ENCODE results near the gene CACNA1H. TPM values are rescaled to one million over a fixed set of nuclear protein-coding genes. Genes with fewer than 3 reads are reported as not detected.

Gene CACNA1H
- total and polyA plus RNA-seq, 2 of the 8 experiments (the other 6 are each of a cell fraction or from before 2014, with no cell fraction given): 14.0 to 28.7 TPM

DNA sequence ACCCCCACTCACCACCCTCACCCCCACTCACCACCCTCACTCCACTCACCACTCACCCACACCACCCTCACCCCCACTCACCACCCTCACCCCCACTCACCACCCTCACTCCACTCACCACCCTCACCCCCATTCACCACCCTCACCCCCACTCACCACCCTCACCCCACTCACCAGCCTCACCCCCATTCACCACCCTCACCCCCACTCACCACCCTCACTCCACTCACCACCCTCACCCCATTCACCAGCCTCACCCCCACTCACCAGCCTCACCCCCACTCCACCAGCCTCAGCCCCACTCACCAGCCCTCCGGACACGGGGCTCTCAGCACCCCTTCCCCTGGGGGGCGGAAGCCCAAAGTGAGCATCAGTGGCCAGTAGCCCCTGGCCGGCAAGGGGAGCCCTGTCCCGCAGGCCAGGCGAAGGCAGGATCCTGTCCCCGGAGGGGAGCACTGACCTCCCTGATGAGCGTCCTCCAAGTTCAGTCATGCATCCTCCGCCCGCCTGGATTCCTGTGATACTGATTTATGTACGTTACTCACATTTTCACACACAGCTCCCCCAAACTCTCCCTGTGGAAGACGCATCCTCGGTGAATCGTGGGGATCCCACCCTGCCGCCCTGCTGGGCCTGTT is 38.9 kb upstream of the CACNA1H start:
- Histone ChIP-seq H4K8ac (ENCODE audit: extremely low read depth, insufficient read depth, low read length) (no peak overlapping the region), H3K36me3 (ENCODE audit: control insufficient read depth in 2 of 4, insufficient read depth in 4 of 4, low read length in 3 of 4) (no peaks in the 10 kb centered on the region), H3K79me1 (ENCODE audit: low read depth, low read length) (no peaks in the 10 kb centered on the region), H3K9me3 (ENCODE audit: insufficient read depth in 2 of 2, low read depth in 1 of 2, low read length in 1 of 2) (no peaks in the 10 kb centered on the region), H3K27me3 (replicated peaks in 1 of 4; ENCODE audit: control insufficient read depth in 3 of 4, extremely low read depth in 1 of 4, insufficient read depth in 3 of 4, low read length in 3 of 4) (peaks cover 0 to 6% (median 5%) of the 10 kb centered on the region in 4 experiments; a peak in 5 of 7 replicates), H4K91ac (replicated peaks; ENCODE audit: insufficient read length, low read length) (no peak overlapping the region), H2AK5ac (ENCODE audit: low read depth, low read length) (no peak overlapping the region), H3K18ac (ENCODE audit: extremely low read depth, low read length) (no peak overlapping the region), H2AFZ (ENCODE audit: low read length) (no peak overlapping the region), H3K14ac (ENCODE audit: insufficient read length) (no peak overlapping the region), H3K4me1 (replicated peaks in 1 of 4; ENCODE audit: control insufficient read depth in 3 of 4, insufficient read depth in 4 of 4, low read length in 3 of 4) (peaks cover 0 to 3% (median 0%) of the 10 kb centered on the region in 4 experiments; a peak in 2 of 7 replicates), H2BK120ac (replicated peaks; ENCODE audit: low read depth, low read length) (no peak overlapping the region), H3K4ac (replicated peaks; ENCODE audit: insufficient read length, low read depth, low read length) (no peak overlapping the region), H3K4me3 (ENCODE audit: extremely low read depth in 1 of 4, insufficient read depth in 2 of 4, low read depth in 3 of 4, low read length in 4 of 4) (no peak overlapping the region), H3K23ac (ENCODE audit: insufficient read length) (no peak overlapping the region), H3K23me2 (ENCODE audit: low read depth, low read length) (no peaks in the 10 kb centered on the region; the same call in 1 of the 2 replicates), H3K56ac (replicated peaks; ENCODE audit: insufficient read length, low read depth, low read length) (no peak overlapping the region), H4K5ac (ENCODE audit: insufficient read length, low read depth, low read length) (no peak overlapping the region), H3K27ac (ENCODE audit: low read depth, low read length) (no peak overlapping the region), H3K79me2 (ENCODE audit: control insufficient read depth in 1 of 2, insufficient read depth in 2 of 2, low read length in 2 of 2) (no peaks in the 10 kb centered on the region), H2BK15ac (ENCODE audit: low read length) (no peak overlapping the region), H3K4me2 (ENCODE audit: insufficient read depth in 1 of 2, low read depth in 2 of 2, low read length in 2 of 2) (no peak overlapping the region), H2BK20ac (ENCODE audit: low read length) (no peak overlapping the region), H2BK12ac (ENCODE audit: low read depth, low read length) (no peak overlapping the region), H4K20me1 (replicated peaks in 1 of 2; ENCODE audit: control insufficient read depth in 1 of 2, insufficient read depth in 2 of 2, low read length in 2 of 2) (peaks cover 0 to 4% of the 10 kb centered on the region in 2 experiments), H3K9ac (replicated peaks in 1 of 4; ENCODE audit: extremely low read depth in 1 of 4, low read depth in 3 of 4, low read length in 3 of 4) (no peak overlapping the region), H2BK5ac (ENCODE audit: low read depth, low read length) (no peak overlapping the region)
- DNase-seq (ENCODE audit: low read depth in 1 of 2, low spot score in 2 of 2) (no peak), FAIRE-seq (no peak)
- POLR2A ChIA-PET (ENCODE audit: partially characterized antibody): no interaction called here
- CTCF ChIA-PET (ENCODE audit: partially characterized antibody): no interaction called here
- WGBS, 2 experiments (ENCODE audit: extremely low coverage in 1 of 2, insufficient coverage in 1 of 2, insufficient read length in 1 of 2, insufficient replicate concordance in 2 of 2, low coverage in 1 of 2, low lambda C conversion rate in 2 of 2, missing lambda C conversion rate in 1 of 2): 87% methylated on average over 15 of the region's 15 CpGs; no CpG with 5 or more reads in 1 of the 2 experiments
- TF ChIP-seq CEBPB (IDR thresholded peaks at IDR 0.05; ENCODE audit: low read depth, low read length): no peak
